ENCODE data around the gene ELOVL3. TPM values are rescaled to one million over a fixed set of nuclear protein-coding genes. Genes with fewer than 3 reads are reported as not detected.

ELOVL3 gene
- total and polyA plus RNA-seq, 9 of the 15 experiments (the other 6 are each of a cell fraction or from before 2014, with no cell fraction given): 0.32 to 3.3 (median 0.87) TPM

GRCh38 chr10:102229810-102230263 lies 3.7 kb downstream of the ELOVL3 start (continued):
- TF ChIP-seq ZFP1 (CRISPR knock-in tag; IDR thresholded peaks at IDR 0.05) (no peak), EGR1 (conservative IDR thresholded peaks at IDR 0.05) (peak; percentile 55), IRF9 (tag; IDR thresholded peaks at IDR 0.05) (no peak), RBFOX2 (IDR thresholded peaks at IDR 0.05; ENCODE audit: low read depth, low read length) (no peak), PCBP1 (IDR thresholded peaks at IDR 0.05; ENCODE audit: low read depth, low read length, poor library complexity, severe bottlenecking) (peak; percentile 1), ZBTB11 (CRISPR knock-in tag; IDR thresholded peaks at IDR 0.05) (no peak), HDAC1 (IDR thresholded peaks at IDR 0.05) (peak in 1 of 2 experiments; percentile 36; a peak in 1 of 4 replicates), DEAF1 (CRISPR knock-in tag; IDR thresholded peaks at IDR 0.05) (peak; percentile 76), ZBTB8A (IDR thresholded peaks at IDR 0.05; ENCODE audit: partially characterized antibody) (no peak), ILF3 (IDR thresholded peaks at IDR 0.05; ENCODE audit: borderline replicate concordance) (no peak), TFE3 (CRISPR knock-in tag; IDR thresholded peaks at IDR 0.05) (no peak), TAF1 (IDR thresholded peaks at IDR 0.05; ENCODE audit: control insufficient read depth, extremely low read depth, insufficient read depth, low read length, severe bottlenecking) (no peak), KHSRP (IDR thresholded peaks at IDR 0.05) (no peak), ZEB2 (IDR thresholded peaks at IDR 0.05) (0 out of 2 replicates have a peak, but pooled peaks have one; percentile 49), SAP30 (IDR thresholded peaks at IDR 0.05; ENCODE audit: borderline replicate concordance, insufficient read depth, low read depth, low read length, poor library complexity, severe bottlenecking) (peak; percentile 50), CREBBP (IDR thresholded peaks at IDR 0.05; ENCODE audit: low read depth, low read length) (no peak)

Data from K562 (cell line).